Breast epithelium (tissue), 4 donors: ENCODE results near the gene AGAP3. TPM values are rescaled to one million over a fixed set of nuclear protein-coding genes. Genes with fewer than 3 reads are reported as not detected.

Experiments used
- DNase-seq, 2 donors: peaks; one replicate each; pipeline ENCODE4 v3.0.0-alpha.2; 2019; ENCODE audit warnings: low spot score in 2 of 2
- H3K27ac ChIP-seq, 2 donors: fragments of 200-600 bp; sonication (generic) in 1 of 2; one replicate each; pipeline ENCODE4 v1.5.1; 2016 to 2019; ENCODE audit warnings: mild to moderate bottlenecking in 1 of 2
- H3K27me3 ChIP-seq, 2 donors: fragments of 200-600 bp; sonication (generic) in 1 of 2; one replicate each; pipeline versions ENCODE4 v1.5.1 to v1.6.0; 2017 to 2019; ENCODE audit warnings: control low read depth in 1 of 2, mild to moderate bottlenecking in 1 of 2
- H3K36me3 ChIP-seq: fragments of 200-600 bp; one replicate; pipeline ENCODE4 v1.5.1; 2019
- H3K4me1 ChIP-seq, 2 donors: fragments of 200-600 bp; sonication (generic); one replicate each; pipeline ENCODE4 v1.5.1; 2016 to 2019; ENCODE audit warnings: control low read depth in 1 of 2
- H3K4me3 ChIP-seq, 3 donors: fragments of 200-600 bp; sonication (generic); 1 replicate in 2 of 3; 2 replicates in 1 of 3; pipeline ENCODE4 v1.5.1; 2016 to 2019; ENCODE audit warnings: mild to moderate bottlenecking in 3 of 3, moderate library complexity in 2 of 3
- H3K9me3 ChIP-seq, 2 donors: fragments of 200-600 bp; sonication (generic) in 1 of 2; one replicate each; pipeline ENCODE4 v1.5.1; 2016 to 2019; ENCODE audit warnings: control low read depth in 1 of 2
- CTCF ChIP-seq, 3 donors: fragments of 450-650 bp; IDR thresholded peaks; one replicate each; pipeline ENCODE4 v1.5.1; 2016 to 2017; ENCODE audit warnings: antibody characterized with exemption in 3 of 3, mild to moderate bottlenecking in 3 of 3, moderate library complexity in 3 of 3
- POLR2A ChIP-seq: fragments of 450-650 bp; IDR thresholded peaks from one replicate; pipeline ENCODE4 v1.6.1; 2016; ENCODE audit warnings: antibody characterized with exemption, mild to moderate bottlenecking, moderate library complexity
- POLR2AphosphoS5 ChIP-seq, 3 donors: sonication (generic); formaldehyde crosslinking; IDR thresholded peaks; one replicate each; pipeline ENCODE4 v1.6.1; 2017; ENCODE audit warnings: antibody characterized with exemption in 3 of 3
- intact Hi-C: fragments of 100-400 bp; cut with DNase I; formaldehyde crosslinking; loops from one replicate; pipeline ENCODE4 v1.15.1; 2023; ENCODE audit warnings: low total_unique reads
- total RNA-seq, 3 donors: library from RNA; depleted of rRNA; stranded (reverse); fragments of >200 nt; gene quantifications; one replicate each; pipeline ENCODE4 v1.1.0, GENCODE V29; 2016

Gene AGAP3
- total RNA-seq, 3 donors from 2014 or later, result 47.2 to 58.1 (median 55.1) TPM

DNA sequence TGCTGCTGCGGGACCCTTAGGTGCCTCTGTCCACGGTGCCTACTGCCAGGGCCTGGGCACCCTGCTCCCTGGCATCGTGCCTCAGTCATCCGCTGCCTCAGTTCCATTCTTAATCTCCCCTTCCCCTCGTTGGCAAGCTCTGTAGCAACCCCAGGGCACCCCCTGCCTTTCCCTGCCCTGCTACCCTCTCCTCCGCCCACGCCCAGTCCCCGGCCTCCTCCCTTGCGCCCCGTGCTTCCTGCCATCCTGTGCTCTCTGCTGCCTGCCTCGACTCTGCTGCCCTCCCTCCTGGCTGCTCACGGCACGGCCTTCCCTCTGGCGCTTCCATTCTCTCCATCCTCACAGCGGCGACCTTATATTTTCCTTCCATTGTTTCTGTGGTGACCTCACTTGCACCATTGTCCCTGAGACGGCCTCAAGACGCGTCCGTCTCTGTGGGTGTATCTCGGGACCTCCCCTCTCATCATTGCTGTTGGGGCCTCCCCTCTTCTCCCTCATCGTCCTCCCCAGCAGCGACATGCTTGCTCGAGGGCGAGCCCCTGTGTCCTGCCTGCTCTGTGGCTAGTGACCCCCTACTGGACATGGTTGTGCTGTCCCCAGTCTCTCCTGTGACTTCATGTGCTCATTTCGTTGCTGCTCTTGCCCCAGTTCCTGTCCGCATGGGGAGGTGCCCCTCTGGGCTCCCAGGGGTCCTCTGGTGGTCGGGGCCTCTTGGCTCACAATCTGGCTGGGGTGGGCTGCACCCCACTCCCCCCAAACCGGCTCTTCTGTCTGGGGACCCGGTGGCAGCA lies 35.3 kb downstream of the AGAP3 start:
- intact Hi-C loops, result no loop called here
- Histone ChIP-seq H3K27me3 (no peaks in the 10 kb centered on the region), H3K4me3 (no peak overlapping the region), H3K9me3 (no peaks in the 10 kb centered on the region), H3K4me1 (peaks cover 0 to 5% of the 10 kb centered on the region in 2 donors), H3K36me3 (peaks cover 10% of the 10 kb centered on the region), H3K27ac (no peak overlapping the region)
- TF ChIP-seq CTCF (IDR thresholded peaks at IDR 0.05) (no peak), POLR2A (no peak), POLR2AphosphoS5 (IDR thresholded peaks at IDR 0.05) (no peak)
- DNase-seq, result no peak

GRCh38 chr7:151122276-151122675 lies 36.0 kb downstream of the AGAP3 start:
- Histone ChIP-seq H3K27me3 (no peaks in the 10 kb centered on the region), H3K27ac (no peak overlapping the region), H3K4me3 (no peak overlapping the region), H3K36me3 (peaks cover 10% of the 10 kb centered on the region), H3K4me1 (peaks cover 0 to 5% of the 10 kb centered on the region in 2 donors), H3K9me3 (no peaks in the 10 kb centered on the region)
- intact Hi-C loops, result no loop called here
- DNase-seq, result no peak
- no peak for TF ChIP-seq POLR2A
- no peak for TF ChIP-seq CTCF (IDR thresholded peaks at IDR 0.05)
- TF ChIP-seq POLR2AphosphoS5 (IDR thresholded peaks at IDR 0.05), result no peak

DNA sequence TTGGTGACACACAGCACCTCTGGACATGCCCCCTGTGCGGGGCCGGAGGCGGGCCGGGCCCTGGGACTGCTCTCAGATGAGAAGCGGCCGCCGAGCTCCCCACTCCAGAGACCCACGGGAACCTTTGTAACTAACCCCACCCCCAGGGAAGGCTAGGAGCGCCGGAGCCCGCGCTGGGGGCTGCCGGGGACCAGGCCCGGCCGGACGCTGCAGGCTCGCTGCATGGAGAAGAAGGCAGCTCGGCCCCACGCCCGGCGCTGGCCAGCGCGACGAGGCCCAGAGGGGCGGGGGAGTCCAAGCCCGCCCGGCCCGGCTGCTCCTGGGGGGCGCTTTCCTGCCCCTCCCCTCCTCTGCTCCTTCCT lies 36.5 kb downstream of the AGAP3 start:
- Histone ChIP-seq H3K27me3 (no peaks in the 10 kb centered on the region), H3K9me3 (no peaks in the 10 kb centered on the region), H3K4me3 (no peak overlapping the region), H3K36me3 (peaks cover 10% of the 10 kb centered on the region), H3K4me1 (peaks cover 0 to 5% of the 10 kb centered on the region in 2 donors), H3K27ac (no peak overlapping the region)
- intact Hi-C loops, result no loop called here
- no peak for DNase-seq
- no peak for TF ChIP-seq POLR2A
- no peak for TF ChIP-seq POLR2AphosphoS5 (IDR thresholded peaks at IDR 0.05)
- no peak for TF ChIP-seq CTCF (IDR thresholded peaks at IDR 0.05)

GRCh38 chr7:151123158-151123821 lies 37.0 kb downstream of the AGAP3 start:
- Histone ChIP-seq H3K4me3 (no peak overlapping the region), H3K36me3 (peaks cover 8% of the 10 kb centered on the region), H3K27me3 (no peaks in the 10 kb centered on the region), H3K9me3 (no peaks in the 10 kb centered on the region), H3K4me1 (peaks cover 0 to 5% of the 10 kb centered on the region in 2 donors), H3K27ac (peak overlapping the region in 1 of 2 donors; percentile 17)
- DNase-seq, result no peak
- TF ChIP-seq POLR2A (no peak), POLR2AphosphoS5 (IDR thresholded peaks at IDR 0.05) (no peak), CTCF (IDR thresholded peaks at IDR 0.05) (no peak)
- intact Hi-C loops, result no loop called here

- peak; percentile 74 to 90 for DNase-seq
- Histone ChIP-seq H3K9me3 (no peaks in the 10 kb centered on the region), H3K27me3 (no peaks in the 10 kb centered on the region), H3K4me3 (no peak overlapping the region), H3K27ac (peak overlapping the region in 1 of 2 donors; percentile 17), H3K4me1 (peaks cover 0 to 5% of the 10 kb centered on the region in 2 donors), H3K36me3 (peaks cover 1% of the 10 kb centered on the region)
- intact Hi-C loops, result no loop called here
- no peak for TF ChIP-seq POLR2A
- TF ChIP-seq POLR2AphosphoS5 (IDR thresholded peaks at IDR 0.05), result peak in 1 of 3 donors; percentile 37
- peak; percentile 82 to 97 (median 94) for TF ChIP-seq CTCF (IDR thresholded peaks at IDR 0.05)
These were observed 37.7 kb downstream of the AGAP3 start for GRCh38 chr7:151123822-151124464.
